Activated CD4-positive, alpha-beta T cell treated with anti-CD3 and anti-CD28 coated beads, Interleukin-2, amount 10 ng/mL, durations not matched to agents 7 days and 5 days (primary cell): ENCODE measurements around the gene NNAT. TPM values are rescaled to one million over a fixed set of nuclear protein-coding genes. Genes with fewer than 3 reads are reported as not detected.

Experiments used
- total RNA-seq, 2 experiments: library from RNA; stranded (reverse); gene quantifications; one replicate each; pipeline ENCODE4 v1.2.3, GENCODE V29; 2021

NNAT gene
- total RNA-seq, 2 experiments from 2014 or later, result 0.17 TPM; not detected in 1

Other genes with a start within 250 kb of the NNAT start
- 10 to 100 TPM; 10.9 to 11.0 TPM for gene MANBAL, start 231.6 kb upstream of the NNAT start, total RNA-seq
- gene SRC, start 175.1 kb upstream of the NNAT start, total RNA-seq, result 1 to 10 TPM; 2.1 to 2.6 TPM
- gene BLCAP, start 6.6 kb downstream of the NNAT start, total RNA-seq, result 10 to 100 TPM; 41.1 to 44.1 TPM
- 10 to 100 TPM; 75.1 to 81.8 TPM for gene CTNNBL1, start 172.8 kb downstream of the NNAT start, total RNA-seq